Measurements from ENCODE around the gene LRMDA.

LRMDA gene

DNA sequence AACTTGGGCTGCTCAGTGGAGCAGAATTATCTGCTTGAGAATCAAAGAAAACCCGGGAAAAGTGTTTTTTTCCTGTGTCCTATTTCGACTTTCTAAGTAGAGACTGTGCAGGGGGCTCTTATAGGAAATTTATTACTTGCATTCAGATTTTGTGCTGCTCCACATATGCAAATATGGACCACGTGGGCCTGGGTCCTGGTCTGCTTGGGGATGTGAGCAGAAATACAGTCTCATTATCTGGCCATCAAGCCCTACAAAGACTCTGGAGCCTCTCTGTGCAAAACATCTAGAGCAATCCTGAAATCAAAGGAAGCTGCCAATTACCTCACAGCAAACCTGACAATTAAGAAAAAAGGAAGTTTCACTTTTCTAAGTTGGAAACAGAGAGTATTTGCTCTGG, 216.9 kb downstream of the LRMDA start:
- no peak for DNase-seq

DNA sequence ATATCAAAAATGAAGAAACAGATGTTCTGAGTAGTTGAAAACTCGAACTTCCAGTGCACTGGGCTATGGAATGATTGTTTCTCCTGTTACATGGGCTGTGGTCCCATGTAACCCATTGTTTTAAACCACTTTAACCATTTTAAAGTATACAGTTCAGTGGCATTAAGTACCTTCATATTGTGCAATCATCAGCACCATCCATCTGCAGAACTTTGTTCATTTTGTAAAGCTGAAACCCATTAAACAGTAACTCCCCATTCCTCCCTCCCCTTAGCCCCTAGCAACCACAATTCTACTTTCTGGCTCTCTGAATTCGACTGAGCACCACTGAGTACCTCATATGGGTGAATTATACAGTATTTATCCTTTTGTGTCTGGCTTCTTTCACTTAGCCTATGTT, 217.4 kb downstream of the LRMDA start:
- DNase-seq: no peak

DNA sequence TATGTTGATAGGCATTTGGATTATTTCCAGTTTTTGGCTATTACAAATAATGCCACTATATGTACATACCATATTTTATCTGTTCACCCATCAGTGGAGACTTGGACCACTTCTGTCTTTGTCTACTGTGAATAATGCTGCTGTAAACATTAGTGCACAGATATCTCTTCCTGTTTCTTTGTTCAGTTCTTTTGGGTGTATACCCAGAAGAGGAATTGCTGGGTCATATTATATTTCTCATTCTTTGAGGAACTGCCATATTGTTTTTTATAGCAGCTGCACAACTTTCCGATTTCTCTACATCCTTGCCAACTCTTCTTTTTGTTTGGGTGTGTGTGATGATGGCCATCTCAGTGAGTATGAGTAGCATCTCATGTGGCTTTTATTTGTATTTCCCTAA, 218.0 kb downstream of the LRMDA start:
- DNase-seq: no peak

DNA sequence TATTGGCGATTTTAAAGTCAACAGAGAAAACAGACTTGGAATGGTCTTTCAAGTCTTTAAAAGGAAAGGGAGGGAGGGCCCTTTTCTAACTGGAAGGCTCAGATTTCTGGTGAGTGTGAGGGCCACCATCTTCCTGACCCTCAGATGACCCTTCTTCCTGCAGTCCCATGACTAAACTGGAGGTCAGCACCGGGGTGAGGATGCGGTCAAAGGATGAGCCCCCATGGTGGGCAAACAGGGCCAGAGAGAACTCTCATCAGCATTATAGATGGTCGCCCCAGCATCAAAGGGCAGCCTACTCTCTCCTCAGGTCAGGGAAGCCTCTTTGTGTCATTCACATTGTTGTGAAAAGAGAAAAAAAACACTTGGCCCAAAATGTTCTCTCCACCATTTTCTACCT, 219.2 kb downstream of the LRMDA start:
- DNase-seq: no peak

DNA sequence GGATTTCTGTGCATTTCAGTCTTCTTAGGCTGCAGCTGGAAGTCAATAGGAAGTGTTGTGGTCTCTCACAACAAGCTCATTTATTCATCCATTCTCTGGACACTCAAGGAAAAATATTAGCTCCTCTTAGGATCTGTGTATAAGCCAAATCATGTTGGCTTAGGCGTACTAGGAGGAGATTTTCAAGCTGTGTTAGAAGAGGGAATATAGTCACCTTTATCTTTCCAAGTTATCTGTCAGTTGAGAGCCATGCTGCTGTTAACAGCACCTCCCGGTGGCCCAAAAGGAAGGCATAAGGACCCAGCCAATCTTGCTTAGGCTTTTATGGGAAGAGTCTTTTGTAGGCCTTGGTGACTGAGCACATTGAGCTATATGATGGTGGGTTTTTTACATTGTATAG, 220.0 kb downstream of the LRMDA start:
- DNase-seq: no peak

DNA sequence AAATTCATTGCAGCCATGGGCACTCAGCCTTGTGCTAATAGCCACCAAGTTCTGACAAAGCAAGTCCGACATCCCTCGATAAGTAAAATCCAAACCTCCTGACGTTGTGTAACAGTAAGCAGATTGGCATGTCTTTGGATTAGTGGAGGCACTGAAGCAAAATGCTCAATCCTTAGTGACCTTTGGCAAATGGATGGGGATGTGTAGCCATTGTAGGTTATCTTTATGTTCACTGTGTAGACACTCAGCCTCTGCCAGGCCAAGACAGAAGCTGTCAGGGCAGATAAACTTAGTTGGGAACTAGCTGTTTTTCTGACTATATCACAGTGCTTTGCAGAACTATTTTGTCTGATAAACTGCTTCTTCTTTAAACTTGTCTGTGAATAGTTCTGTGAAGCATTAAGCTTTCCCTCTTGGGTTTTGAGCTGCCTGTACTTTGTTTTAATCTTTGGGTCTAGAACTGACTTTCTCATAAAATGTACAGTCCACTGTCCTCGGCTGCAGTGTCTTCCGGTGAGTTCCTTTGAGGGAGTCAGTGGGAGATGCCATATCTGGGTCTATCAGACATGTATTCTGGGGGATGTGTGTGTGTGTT, 220.8 kb downstream of the LRMDA start:
- no peak for DNase-seq

DNA sequence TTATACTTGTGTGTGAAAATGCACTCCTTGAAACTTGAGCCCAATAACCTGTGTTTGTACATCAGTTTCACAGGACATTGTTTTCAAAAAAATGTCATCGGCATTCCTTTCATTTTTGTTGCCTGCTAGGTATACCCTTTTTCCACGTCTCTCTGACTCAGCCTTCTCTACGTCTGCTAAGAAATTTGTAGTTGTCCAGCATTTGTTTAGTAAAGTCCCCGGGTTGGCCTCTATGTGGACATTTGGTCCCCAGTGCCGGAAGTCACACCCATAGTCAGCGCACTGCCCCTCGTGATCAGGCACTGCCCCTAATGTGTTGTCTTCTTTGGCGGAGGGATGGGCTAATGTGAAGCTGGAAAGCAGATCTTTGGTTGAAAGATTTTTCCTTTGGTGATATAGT, 222.3 kb downstream of the LRMDA start:
- DNase-seq: no peak

DNA sequence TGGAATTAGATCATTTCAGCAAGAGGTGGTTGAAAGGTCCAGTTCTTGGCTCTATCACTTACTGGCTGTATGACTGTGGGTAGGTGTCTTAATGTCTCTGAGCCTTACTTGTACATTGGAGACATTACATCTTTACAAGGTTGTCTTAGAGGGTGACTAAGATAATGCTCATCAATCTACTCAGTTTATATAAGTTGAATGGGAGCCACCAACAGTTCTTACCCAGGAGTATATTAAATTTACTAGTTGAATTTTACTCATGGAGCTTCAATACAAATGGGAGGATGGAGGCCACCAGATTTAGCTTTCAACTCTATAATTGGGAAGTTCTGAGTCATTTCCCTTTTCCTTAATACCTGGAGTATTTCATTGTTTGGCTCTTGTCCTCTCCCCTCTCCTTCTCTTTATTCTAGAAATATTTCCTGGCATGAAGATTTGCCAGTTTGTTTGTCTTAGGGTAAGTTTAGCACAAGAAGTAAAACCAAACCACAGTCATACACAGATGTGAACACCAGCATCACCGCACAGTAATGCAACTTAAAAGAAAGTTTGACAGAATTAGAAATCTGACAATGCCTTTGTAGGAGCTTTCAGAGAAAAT, 222.8 kb downstream of the LRMDA start:
- no peak for DNase-seq

DNA sequence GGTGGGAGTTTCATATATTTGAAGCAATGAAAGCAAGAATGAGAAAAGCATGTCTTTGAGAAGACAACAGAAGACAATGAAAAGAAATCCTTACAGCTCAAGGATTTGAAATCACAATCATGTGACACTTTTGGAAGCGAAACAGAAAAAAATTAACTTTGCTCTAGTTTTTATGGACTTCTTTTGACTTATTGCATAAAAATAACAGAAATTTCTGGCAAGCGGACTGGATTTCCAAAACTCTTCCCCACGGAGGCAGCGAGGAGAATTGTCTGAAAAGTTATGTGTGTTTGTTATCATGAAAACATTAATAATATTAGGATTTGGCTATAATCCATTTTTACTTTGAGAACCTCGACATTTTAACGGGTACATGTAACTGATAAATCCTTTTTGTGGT, 223.3 kb downstream of the LRMDA start:
- no peak for DNase-seq

DNA sequence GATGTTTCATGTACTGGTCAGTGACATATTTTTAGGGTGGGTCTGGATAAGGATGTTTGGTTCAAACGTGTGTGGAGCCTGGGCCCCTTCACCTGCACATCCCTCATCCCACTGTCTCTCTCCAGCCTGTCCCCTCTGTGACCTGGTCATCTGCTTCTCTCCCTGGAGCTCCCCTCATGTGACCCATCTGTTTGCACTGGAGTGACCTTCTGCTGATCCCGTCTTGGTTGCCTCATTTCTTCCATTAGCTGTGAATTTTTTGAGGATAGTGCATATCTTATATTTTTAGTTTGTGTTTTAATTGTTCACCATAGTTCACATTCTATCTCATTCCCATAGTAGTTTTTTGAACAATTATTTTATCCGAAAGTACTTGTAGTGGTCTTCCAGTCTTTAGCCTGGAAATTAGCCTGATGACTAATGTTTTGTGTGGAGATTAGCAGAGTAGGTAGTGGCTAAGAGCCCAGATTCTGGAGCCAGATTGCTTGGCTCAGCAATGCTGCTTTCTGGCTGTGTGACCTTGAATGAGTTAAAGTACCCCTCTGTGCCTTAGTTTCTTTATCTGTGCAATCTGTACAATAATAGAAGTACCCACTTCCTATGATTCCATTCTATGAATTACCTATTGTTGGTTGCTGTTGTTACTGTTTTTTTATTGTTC, 224.5 kb downstream of the LRMDA start:
- no peak for DNase-seq

DNA sequence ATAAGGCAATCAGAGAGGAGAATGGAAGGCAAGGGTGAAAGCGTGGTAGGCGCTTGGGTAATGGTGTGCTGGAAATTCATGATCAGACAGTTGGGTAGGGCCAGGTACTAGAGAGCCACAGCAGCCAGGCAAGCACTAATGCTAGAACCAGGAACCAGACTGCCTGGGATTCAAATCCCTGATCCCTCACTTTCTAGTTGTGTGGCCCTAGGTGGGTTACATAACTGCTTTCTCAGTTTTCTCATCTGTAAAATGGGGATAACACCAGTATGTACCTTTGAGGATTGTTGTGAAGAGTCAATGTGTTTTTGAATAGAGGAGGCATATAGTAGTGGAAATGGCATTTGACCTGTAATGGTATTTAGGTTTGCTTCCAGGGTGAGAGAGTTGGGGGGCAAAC, 225.9 kb downstream of the LRMDA start:
- DNase-seq: no peak

DNA sequence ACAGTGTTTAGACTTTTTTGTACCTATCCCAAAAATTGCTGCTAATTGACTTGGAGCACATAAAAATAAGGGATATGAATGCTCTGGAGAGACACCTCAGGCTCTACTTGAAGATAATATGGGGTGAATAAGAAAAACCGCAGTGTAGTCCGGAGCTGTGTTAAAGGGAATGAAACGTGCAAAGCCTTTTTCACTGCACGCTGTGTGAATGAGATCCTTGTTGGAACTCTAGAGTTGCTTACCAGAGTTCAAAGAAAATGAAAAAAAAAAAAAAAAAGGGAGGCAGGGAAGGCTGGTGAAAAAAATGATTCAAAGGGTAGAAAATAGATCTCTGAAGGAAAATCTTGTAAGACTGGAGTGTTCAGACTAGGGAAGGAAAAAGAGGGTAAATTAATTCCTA, 226.6 kb downstream of the LRMDA start:
- DNase-seq: no peak

DNA sequence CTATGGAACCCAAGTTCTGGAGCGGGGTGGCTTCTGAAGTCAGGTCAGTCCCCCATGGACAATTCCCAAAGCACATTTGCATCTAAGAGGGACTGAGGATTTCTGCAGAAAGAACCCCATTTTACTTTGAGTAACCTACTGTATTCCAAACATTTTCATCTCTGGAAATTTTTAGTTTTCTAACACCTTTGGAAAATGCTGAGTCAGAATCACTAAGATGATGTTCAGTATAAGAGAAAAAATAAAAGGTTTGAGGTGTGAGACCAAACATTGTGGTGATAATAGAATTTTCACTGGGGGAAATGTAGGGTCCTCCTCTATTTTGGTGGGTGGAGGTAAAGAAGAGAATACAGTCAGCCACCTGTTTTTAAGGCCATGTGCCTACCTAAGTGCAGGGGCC, 227.1 kb downstream of the LRMDA start:
- DNase-seq: no peak

DNA sequence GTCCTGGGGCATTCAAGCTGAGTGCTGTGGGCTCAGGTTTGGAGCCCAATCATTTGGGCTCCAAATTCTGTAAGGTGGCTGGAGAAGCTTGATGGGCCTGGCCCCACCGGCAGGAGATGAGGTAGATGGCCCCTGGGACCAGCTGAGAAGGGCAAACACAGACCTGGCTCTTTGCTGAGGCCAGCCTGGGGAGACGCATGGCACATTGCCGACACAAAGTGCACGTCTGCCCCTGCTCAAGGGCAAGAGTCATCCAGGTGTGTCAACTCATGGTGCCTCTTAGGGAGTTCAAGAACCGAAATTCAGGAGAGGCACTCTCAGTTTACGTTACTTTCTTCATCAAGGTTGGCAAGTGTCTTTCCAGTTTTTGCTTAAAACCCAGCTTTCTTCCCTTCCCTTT, 227.5 kb downstream of the LRMDA start:
- DNase-seq: no peak

DNA sequence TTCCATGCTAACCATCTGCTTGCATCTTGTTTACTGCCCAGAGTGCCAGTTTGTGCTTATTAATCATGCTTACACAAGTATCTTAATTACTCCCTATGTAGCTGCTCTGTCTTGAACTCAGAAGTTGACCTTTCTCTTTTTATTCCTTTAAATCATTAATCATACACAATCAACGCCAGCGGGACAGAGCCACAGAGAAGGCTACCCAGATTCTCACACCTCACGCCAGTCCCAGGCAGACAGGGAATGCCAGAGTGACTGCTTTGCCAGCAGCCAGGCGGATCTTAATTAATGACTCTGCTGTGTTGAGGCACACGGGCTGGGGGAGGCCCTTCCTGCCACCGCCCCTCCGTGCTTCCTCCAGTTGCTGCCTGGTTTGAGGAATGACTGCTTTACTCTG, 229.4 kb downstream of the LRMDA start:
- DNase-seq: no peak

DNA sequence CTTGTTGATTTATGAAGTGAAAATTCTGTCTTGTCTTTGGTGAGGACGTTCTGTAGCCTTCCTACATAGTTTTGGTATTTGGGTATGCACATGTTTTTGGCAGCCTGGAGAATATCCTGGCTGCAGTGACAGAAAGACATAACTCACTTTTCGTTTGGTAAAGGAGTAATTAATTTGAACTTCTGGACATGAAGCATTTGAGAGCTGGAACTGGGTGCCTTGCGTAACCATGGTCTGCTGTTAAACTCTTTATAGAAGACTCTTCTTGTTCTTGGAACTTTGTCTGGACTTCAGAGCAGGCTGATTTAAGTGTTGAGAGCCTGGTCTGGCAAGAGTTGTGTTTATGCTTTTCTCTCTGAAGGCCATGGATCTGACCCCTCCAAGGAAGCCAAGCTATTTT, 231.3 kb downstream of the LRMDA start:
- DNase-seq: no peak

DNA sequence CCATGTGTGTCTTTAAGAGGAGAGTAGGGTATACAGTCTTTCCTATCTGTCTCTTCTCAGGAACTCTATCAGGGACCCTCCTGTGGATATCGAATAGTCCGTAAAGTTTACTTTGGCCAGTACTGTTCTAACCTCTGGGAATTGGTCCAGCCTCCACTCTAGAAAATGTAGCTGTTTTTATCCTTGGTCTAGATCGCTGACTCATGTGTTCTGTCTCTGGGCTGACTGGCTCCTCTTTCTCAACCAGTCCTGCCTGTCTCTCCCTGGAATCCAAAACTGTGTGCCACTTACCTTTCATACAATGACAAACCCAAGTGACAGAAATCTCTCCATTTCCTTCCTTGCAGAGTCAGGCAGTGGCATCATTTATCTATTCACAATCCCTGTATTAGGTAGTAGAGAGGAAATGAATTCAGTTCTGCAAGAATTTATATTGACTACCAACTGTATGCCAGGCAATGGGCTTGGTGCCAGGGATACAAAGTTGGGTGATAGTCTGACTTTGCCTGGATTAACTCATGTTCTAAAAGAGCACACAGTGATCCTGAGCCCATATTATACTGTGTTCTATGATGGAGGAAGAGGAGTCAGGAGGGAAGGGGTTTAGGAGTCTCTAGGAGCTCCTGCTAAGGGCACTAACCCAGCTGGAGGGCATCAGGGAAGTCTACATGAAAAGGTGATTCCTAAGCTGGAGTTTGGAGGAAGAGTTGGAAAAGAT, 232.7 kb downstream of the LRMDA start:
- no peak for DNase-seq

DNA sequence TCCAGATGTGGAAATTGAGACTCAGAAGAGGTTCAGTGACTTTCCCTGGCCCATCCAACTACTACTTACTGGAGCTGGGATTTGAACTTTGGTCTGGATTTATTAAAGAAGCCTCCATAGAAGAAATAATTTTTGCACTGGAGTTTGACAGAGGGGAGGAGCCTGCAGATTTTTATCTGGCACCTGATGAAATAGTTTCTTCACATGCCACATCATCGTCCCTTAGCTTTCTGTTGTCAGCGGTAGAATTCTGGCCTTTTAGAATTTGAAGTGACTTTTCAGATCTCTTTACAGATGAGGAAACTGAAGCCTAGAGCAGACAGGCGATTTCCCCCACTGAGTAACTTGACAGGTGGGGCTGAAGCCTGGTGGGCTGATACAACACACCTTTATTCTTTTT, 233.5 kb downstream of the LRMDA start:
- DNase-seq: no peak

DNA sequence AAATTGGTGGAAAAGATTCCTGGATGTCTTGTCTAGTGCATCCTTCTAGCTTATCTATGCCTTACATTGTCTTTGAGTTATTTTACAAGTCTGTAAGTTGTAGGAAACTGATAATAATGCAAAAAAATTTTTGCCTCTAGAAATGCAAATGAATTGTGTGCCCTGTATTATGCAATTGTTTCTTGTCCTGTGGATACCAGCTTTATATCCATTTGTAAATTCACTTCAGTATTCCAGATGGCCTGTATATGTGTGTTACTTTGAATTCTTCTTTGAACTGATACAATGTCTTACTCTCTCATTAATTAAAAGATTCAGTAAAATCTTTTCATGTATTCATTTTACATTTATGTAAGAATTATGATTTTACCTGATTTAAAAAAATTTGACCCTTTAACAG, 234.3 kb downstream of the LRMDA start:
- DNase-seq: no peak

DNA sequence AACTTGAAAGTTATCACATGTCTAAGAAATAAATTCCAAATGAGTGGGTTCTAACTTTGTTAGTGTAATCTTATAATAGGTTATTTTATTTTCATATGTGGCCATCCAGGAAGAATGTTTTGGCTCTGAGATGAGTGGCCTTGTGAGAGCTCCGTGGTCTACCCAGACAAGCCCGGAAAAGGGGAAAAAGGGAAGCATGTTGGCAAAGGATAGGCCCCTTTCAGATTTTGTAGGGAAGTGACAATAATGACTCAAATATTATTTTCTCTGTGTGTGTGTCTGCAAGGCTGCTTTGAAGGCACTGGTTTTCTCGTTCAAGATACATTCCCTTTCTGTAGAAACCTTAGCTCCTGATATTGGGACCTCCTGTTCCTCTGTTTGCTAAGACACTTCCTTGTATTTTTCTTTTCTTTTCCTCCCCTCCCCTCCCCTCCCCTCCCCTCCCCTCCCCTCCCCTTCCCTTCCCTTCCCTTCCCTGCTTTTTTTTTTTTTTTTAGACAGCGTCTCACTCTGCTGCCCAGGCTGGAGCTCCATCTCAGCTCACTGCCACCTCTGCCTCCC, 240.8 kb downstream of the LRMDA start:
- DNase-seq: no peak

DNA sequence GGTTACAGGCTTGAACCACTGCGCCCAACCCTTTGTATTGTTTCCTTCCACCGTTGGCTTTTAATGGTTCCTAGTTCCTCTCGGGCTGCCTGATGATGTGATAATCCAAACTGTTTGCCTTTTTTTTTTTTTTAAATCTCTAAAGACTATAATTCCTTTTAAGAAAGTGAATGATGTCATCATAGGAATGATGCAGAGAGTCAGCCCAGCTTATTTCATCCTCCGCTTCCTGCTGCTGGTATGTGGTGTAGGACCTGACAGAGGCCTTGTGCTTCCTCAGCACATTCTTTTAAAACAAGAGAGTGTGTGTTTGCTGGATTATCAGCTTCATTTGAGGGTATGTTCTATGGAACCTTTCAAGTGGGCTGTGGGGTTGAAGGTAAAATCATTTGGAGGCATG, 241.4 kb downstream of the LRMDA start:
- no peak for DNase-seq

DNA sequence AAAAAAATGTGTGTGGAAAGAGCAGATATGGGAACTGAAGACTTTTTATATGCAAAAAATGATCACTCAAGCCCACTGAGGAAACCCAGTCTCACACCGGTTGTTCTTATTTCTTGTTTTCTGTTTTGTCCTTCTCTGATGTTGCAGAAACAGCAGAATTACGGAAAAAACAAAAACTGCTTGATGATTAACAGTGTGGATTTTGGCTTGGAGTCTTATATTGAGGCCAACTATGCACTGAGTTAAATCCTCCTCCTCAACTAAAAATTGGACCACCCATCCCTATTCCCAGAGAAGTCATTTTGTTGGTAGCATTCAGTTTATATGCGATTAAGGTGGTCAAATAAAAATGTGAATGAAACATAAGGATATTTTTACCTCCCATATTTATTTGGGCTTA, 246.1 kb downstream of the LRMDA start:
- DNase-seq: no peak

DNA sequence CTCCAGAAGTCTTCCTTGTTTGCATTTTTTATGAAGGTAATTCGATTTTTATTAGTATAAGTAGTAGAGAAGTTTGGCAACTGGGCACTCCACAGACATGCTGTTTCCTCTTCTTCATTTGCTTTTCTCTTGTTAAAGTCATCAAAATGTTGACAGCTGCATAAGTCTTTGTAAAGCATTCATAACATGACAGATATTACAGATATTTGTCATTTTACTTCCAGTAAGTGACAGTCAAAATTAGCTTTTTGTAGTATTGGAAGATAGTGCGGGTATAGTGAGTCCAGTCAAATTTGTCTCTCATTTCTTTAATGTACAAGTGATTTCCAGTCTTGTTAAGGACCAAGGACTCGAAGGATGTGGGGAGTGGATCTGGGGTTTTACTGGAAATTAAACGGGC, 247.1 kb downstream of the LRMDA start:
- DNase-seq: no peak

DNA sequence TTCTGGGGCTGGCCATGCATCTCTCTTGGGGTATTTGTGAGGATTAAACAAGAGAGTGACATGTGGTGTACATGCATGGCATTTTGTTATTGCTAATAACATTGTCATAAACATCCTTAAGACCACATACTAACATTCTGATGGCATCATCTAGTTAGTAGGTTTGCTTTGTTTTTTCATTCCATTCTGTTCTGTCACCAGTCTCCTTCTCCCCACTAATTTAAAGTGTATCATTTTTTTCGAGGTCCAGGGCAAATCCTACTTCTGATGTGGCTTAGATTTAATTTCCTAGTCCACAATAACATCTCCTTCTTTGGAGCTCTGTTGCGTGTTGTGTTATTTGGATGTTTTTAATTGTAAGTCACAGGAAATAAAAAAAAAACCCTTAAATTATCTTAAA, 248.1 kb downstream of the LRMDA start:
- no peak for DNase-seq
